WTC11 (cell line): ENCODE results near the gene DCLK1. TPM values are rescaled to one million over a fixed set of nuclear protein-coding genes. Genes with fewer than 3 reads are reported as not detected.

ENCODE experiments used
- ATAC-seq: fragments of 200-7000 bp; cut with Tn5 transposase; 2 replicates; pipeline ENCODE4 v1.10.0; 2021; ENCODE audit warnings: mild to moderate bottlenecking, moderate library complexity
- CTCF ChIA-PET: fragments of 300-600 bp; sonication (Branson Sonifier 250); formaldehyde crosslinking; loops from one replicate; lab custom pipeline; 2021; ENCODE audit warnings: antibody characterized with exemption; lab: Charles Lee
- POLR2A ChIA-PET: fragments of 350-600 bp; sonication (Branson Sonifier 250); formaldehyde crosslinking; loops from one replicate; lab custom pipeline; 2021; ENCODE audit warnings: antibody characterized with exemption; lab: Charles Lee
- DNase-seq: peaks from one replicate; pipeline ENCODE4 v3.0.0; 2021; ENCODE audit warnings: low spot score
- H3K27ac Mint-ChIP-seq: 2 replicates; pipeline ENCODE4 v1.8.0; 2021; ENCODE audit warnings: mixed read lengths
- H3K27me3 Mint-ChIP-seq: 2 replicates; pipeline ENCODE4 v1.8.0; 2021; ENCODE audit warnings: low read depth, mild to moderate bottlenecking, moderate library complexity, mixed read lengths
- H3K36me3 Mint-ChIP-seq: 2 replicates; pipeline ENCODE4 v1.8.0; 2021; ENCODE audit warnings: mixed read lengths
- H3K4me1 Mint-ChIP-seq: 2 replicates; pipeline ENCODE4 v1.8.0; 2022; ENCODE audit warnings: mixed read lengths
- H3K4me3 Mint-ChIP-seq: 2 replicates; pipeline ENCODE4 v1.8.0; 2021; ENCODE audit warnings: mild to moderate bottlenecking, moderate library complexity, mixed read lengths
- H3K9me3 Mint-ChIP-seq: 2 replicates; pipeline ENCODE4 v1.8.0; 2021; ENCODE audit warnings: mixed read lengths
- ATF1 ChIP-seq: sonication (generic); formaldehyde crosslinking; IDR thresholded peaks from 2 replicates; pipeline ENCODE4 v1.8.1; 2023; ENCODE audit warnings: mild to moderate bottlenecking, moderate library complexity, missing genetic modification reagents
- IRF2 ChIP-seq: sonication (generic); formaldehyde crosslinking; IDR thresholded peaks from 2 replicates; pipeline ENCODE4 v1.8.0; 2022; ENCODE audit warnings: low read depth, missing genetic modification reagents, borderline replicate concordance
- JUN ChIP-seq: sonication (generic); formaldehyde crosslinking; IDR thresholded peaks from 2 replicates; pipeline ENCODE4 v1.8.0; 2023; ENCODE audit warnings: mild to moderate bottlenecking, missing genetic modification reagents
- KAT7 ChIP-seq: sonication (generic); formaldehyde crosslinking; IDR thresholded peaks from 2 replicates; pipeline ENCODE4 v1.8.1; 2023; ENCODE audit warnings: missing genetic modification reagents, mild to moderate bottlenecking, borderline replicate concordance
- NFE2L1 ChIP-seq: sonication (generic); formaldehyde crosslinking; IDR thresholded peaks from 2 replicates; pipeline ENCODE4 v1.8.1; 2023; ENCODE audit warnings: missing genetic modification reagents
- NFYB ChIP-seq: sonication (generic); formaldehyde crosslinking; conservative IDR thresholded peaks from 2 replicates; pipeline ENCODE4 v1.8.0; 2022; ENCODE audit warnings: low read depth, missing genetic modification reagents
- TEAD1 ChIP-seq: sonication (generic); formaldehyde crosslinking; IDR thresholded peaks from 2 replicates; pipeline ENCODE4 v1.8.0; 2022; ENCODE audit warnings: mild to moderate bottlenecking, missing genetic modification reagents
- TEAD4 ChIP-seq: sonication (generic); formaldehyde crosslinking; IDR thresholded peaks from 2 replicates; pipeline ENCODE4 v1.8.0; 2022; ENCODE audit warnings: mild to moderate bottlenecking, missing genetic modification reagents
- ZBTB21 ChIP-seq: sonication (generic); formaldehyde crosslinking; IDR thresholded peaks from 2 replicates; pipeline ENCODE4 v1.8.1; 2023; ENCODE audit warnings: mild to moderate bottlenecking, missing genetic modification reagents, borderline replicate concordance
- ZNF121 ChIP-seq: sonication (generic); formaldehyde crosslinking; IDR thresholded peaks from 2 replicates; pipeline ENCODE4 v1.8.0; 2023; ENCODE audit warnings: missing genetic modification reagents
- ZNF317 ChIP-seq: sonication (generic); formaldehyde crosslinking; IDR thresholded peaks from 2 replicates; pipeline ENCODE4 v1.8.1; 2023; ENCODE audit warnings: low read depth, mild to moderate bottlenecking, moderate library complexity, missing genetic modification reagents, borderline replicate concordance
- total RNA-seq: library from RNA; stranded (reverse); gene quantifications from 3 replicates; pipeline ENCODE4 v1.2.3, GENCODE V29; 2021
- TF ChIP-seq, protein P1 (sequence below): fragments of 250-450 bp; sonication (Bioruptor Pico); IDR thresholded peaks from 2 replicates; pipeline ENCODE4 v1.9.0; 2021; ENCODE audit warnings: mild to moderate bottlenecking
- TF ChIP-seq, protein P2 (sequence below): sonication (generic); formaldehyde crosslinking; IDR thresholded peaks from 2 replicates; pipeline ENCODE4 v1.8.0; 2023; ENCODE audit warnings: mild to moderate bottlenecking, missing genetic modification reagents
- TF ChIP-seq, protein P3 (sequence below): fragments of 250-450 bp; sonication (Bioruptor Pico); IDR thresholded peaks from 2 replicates; pipeline ENCODE4 v2.1.2; 2022; ENCODE audit warnings: mild to moderate bottlenecking, moderate library complexity
- TF ChIP-seq, protein P4 (sequence below): fragments of 250-450 bp; sonication (Bioruptor Pico); IDR thresholded peaks from 2 replicates; pipeline ENCODE4 v1.9.0; 2021; ENCODE audit warnings: moderate library complexity, mild to moderate bottlenecking, inconsistent platforms, borderline replicate concordance
- TF ChIP-seq, protein P5 (sequence below): sonication (generic); formaldehyde crosslinking; IDR thresholded peaks from 2 replicates; pipeline ENCODE4 v1.8.1; 2022; ENCODE audit warnings: mild to moderate bottlenecking, moderate library complexity, missing genetic modification reagents
- TF ChIP-seq, protein P6 (sequence below): sonication (generic); formaldehyde crosslinking; IDR thresholded peaks from 2 replicates; pipeline ENCODE4 v1.8.0; 2022; ENCODE audit warnings: mild to moderate bottlenecking, missing genetic modification reagents

The DCLK1 gene
- total RNA-seq, 1 experiment from 2014 or later, result 18.5 TPM

DNA sequence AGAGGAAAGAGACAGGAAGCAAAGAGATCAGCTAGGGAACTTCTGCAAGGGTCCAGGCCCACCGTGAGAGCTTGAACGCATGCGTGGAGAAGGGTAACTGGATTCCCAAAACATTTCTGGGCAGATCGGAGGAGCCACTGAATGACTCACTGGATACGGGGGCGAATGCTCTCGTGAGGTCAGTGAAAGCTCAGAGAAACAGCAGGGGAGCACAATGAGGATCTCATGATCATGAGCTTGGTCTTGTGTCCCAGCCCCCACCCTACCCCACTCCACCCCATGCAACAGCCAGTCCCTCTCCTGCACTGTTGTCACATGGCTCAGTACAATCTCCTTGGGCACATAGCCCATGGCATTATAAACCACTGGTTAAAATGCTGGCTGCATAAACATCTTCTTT, 40.6 kb downstream of the DCLK1 start (continued):
- TF ChIP-seq, protein P1, sequence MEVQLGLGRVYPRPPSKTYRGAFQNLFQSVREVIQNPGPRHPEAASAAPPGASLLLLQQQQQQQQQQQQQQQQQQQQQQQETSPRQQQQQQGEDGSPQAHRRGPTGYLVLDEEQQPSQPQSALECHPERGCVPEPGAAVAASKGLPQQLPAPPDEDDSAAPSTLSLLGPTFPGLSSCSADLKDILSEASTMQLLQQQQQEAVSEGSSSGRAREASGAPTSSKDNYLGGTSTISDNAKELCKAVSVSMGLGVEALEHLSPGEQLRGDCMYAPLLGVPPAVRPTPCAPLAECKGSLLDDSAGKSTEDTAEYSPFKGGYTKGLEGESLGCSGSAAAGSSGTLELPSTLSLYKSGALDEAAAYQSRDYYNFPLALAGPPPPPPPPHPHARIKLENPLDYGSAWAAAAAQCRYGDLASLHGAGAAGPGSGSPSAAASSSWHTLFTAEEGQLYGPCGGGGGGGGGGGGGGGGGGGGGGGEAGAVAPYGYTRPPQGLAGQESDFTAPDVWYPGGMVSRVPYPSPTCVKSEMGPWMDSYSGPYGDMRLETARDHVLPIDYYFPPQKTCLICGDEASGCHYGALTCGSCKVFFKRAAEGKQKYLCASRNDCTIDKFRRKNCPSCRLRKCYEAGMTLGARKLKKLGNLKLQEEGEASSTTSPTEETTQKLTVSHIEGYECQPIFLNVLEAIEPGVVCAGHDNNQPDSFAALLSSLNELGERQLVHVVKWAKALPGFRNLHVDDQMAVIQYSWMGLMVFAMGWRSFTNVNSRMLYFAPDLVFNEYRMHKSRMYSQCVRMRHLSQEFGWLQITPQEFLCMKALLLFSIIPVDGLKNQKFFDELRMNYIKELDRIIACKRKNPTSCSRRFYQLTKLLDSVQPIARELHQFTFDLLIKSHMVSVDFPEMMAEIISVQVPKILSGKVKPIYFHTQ (CRISPR knock-in tag), result no peak
- TF ChIP-seq, protein P2, sequence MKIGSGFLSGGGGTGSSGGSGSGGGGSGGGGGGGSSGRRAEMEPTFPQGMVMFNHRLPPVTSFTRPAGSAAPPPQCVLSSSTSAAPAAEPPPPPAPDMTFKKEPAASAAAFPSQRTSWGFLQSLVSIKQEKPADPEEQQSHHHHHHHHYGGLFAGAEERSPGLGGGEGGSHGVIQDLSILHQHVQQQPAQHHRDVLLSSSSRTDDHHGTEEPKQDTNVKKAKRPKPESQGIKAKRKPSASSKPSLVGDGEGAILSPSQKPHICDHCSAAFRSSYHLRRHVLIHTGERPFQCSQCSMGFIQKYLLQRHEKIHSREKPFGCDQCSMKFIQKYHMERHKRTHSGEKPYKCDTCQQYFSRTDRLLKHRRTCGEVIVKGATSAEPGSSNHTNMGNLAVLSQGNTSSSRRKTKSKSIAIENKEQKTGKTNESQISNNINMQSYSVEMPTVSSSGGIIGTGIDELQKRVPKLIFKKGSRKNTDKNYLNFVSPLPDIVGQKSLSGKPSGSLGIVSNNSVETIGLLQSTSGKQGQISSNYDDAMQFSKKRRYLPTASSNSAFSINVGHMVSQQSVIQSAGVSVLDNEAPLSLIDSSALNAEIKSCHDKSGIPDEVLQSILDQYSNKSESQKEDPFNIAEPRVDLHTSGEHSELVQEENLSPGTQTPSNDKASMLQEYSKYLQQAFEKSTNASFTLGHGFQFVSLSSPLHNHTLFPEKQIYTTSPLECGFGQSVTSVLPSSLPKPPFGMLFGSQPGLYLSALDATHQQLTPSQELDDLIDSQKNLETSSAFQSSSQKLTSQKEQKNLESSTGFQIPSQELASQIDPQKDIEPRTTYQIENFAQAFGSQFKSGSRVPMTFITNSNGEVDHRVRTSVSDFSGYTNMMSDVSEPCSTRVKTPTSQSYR, result no peak
- TF ChIP-seq, all 79 proteins: peak for 0

DNA sequence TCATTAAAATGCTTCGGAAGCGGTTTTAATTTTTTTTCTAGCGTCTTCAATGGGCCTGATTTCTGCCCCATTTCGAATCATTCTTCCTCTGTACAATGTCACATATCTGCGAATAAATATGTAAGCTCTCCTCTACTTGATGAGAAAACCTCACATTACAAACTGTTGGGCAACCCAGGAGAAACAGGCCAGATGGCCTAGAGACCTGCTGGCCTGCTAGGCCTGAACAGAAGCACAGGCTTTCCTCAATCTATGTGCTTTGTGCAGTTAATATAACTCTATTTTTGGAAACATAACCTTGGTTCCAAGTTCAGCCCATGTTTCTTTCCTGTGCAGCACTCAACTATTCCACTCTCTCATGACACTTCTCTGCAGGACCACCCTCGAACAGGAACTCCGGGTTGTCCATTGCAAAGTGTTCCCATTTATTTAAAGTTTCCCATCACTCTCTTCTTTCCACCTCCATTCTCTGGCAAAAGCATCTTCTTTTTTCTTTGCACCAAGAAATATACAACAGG, 42.0 kb downstream of the DCLK1 start:
- DNase-seq, result no peak
- Mint-ChIP-seq H3K36me3 (no peaks in the 10 kb centered on the region), H3K27ac (no peak overlapping the region), H3K4me1 (peaks cover 14% of the 10 kb centered on the region), H3K9me3 (0 out of 2 replicates have a peak, but pooled peaks cover 3% of the 10 kb centered on the region), H3K4me3 (no peak overlapping the region), H3K27me3 (no peaks in the 10 kb centered on the region)
- TF ChIP-seq ZNF317, result no peak
- TF ChIP-seq, protein P3, sequence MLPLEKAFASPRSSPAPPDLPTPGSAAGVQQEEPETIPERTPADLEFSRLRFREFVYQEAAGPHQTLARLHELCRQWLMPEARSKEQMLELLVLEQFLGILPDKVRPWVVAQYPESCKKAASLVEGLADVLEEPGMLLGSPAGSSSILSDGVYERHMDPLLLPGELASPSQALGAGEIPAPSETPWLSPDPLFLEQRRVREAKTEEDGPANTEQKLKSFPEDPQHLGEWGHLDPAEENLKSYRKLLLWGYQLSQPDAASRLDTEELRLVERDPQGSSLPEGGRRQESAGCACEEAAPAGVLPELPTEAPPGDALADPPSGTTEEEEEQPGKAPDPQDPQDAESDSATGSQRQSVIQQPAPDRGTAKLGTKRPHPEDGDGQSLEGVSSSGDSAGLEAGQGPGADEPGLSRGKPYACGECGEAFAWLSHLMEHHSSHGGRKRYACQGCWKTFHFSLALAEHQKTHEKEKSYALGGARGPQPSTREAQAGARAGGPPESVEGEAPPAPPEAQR, result no peak
- no peak for TF ChIP-seq IRF2 (CRISPR knock-in tag)
- TF ChIP-seq, protein P4, sequence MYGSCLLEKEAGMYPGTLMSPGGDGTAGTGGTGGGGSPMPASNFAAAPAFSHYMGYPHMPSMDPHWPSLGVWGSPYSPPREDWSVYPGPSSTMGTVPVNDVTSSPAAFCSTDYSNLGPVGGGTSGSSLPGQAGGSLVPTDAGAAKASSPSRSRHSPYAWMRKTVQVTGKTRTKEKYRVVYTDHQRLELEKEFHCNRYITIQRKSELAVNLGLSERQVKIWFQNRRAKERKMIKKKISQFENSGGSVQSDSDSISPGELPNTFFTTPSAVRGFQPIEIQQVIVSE (CRISPR knock-in tag), result no peak
- TF ChIP-seq TEAD1 (CRISPR knock-in tag), result no peak
- TF ChIP-seq KAT7 (CRISPR knock-in tag), result no peak
- TF ChIP-seq, protein P5, sequence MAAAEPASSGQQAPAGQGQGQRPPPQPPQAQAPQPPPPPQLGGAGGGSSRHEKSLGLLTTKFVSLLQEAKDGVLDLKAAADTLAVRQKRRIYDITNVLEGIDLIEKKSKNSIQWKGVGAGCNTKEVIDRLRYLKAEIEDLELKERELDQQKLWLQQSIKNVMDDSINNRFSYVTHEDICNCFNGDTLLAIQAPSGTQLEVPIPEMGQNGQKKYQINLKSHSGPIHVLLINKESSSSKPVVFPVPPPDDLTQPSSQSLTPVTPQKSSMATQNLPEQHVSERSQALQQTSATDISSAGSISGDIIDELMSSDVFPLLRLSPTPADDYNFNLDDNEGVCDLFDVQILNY (CRISPR knock-in tag), result no peak
- no peak for TF ChIP-seq ZNF121 (CRISPR knock-in tag)
- CTCF ChIA-PET, result no interaction called here
- POLR2A ChIA-PET, result no interaction called here
- ATAC-seq, result no peak

DNA sequence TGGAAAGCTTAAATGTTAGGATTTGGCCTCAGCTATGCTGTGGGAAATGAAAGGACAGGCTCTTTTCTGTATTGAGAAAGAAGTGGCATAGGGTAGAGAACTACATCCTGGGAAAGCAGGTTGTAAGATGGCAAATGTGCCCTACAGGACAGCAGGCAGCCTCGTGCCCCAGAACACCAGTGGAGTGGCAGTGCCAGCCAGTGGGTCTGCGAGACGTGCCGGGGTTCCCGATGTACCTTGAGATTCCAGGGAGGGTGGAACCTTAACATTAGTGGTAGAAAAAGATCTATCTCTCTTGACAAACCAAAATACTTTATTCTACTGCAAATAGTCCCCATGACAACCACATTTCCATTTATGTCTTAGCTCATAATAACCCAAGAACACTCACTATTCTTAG, 42.7 kb downstream of the DCLK1 start:
- H3K36me3 Mint-ChIP-seq, result no peaks in the 10 kb centered on the region
- DNase-seq, result no peak
- H3K4me1 Mint-ChIP-seq, result peaks cover 18% of the 10 kb centered on the region
- ATAC-seq, result no peak
- POLR2A ChIA-PET, result no interaction called here
- CTCF ChIA-PET, result no interaction called here
- no peak overlapping the region for H3K4me3 Mint-ChIP-seq
- no peak overlapping the region for H3K27ac Mint-ChIP-seq
- 0 out of 2 replicates have a peak, but pooled peaks cover 3% of the 10 kb centered on the region for H3K9me3 Mint-ChIP-seq
- H3K27me3 Mint-ChIP-seq, result no peaks in the 10 kb centered on the region
- TF ChIP-seq JUN (CRISPR knock-in tag), result no peak
- no peak for TF ChIP-seq ZNF121 (CRISPR knock-in tag)
- TF ChIP-seq TEAD4, result no peak
- TF ChIP-seq, protein P6, sequence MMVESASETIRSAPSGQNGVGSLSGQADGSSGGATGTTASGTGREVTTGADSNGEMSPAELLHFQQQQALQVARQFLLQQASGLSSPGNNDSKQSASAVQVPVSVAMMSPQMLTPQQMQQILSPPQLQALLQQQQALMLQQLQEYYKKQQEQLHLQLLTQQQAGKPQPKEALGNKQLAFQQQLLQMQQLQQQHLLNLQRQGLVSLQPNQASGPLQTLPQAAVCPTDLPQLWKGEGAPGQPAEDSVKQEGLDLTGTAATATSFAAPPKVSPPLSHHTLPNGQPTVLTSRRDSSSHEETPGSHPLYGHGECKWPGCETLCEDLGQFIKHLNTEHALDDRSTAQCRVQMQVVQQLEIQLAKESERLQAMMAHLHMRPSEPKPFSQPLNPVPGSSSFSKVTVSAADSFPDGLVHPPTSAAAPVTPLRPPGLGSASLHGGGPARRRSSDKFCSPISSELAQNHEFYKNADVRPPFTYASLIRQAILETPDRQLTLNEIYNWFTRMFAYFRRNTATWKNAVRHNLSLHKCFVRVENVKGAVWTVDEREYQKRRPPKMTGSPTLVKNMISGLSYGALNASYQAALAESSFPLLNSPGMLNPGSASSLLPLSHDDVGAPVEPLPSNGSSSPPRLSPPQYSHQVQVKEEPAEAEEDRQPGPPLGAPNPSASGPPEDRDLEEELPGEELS (CRISPR knock-in tag), result no peak
- TF ChIP-seq ATF1 (CRISPR knock-in tag), result no peak
- TF ChIP-seq ZBTB21 (CRISPR knock-in tag), result no peak
- TF ChIP-seq, protein P1 (CRISPR knock-in tag), result no peak
- TF ChIP-seq NFYB (CRISPR knock-in tag), result no peak
- TF ChIP-seq, protein P3, result no peak
- TF ChIP-seq NFE2L1 (CRISPR knock-in tag), result no peak
